ENCODE data around the gene MAP6.

The MAP6 gene

DNA sequence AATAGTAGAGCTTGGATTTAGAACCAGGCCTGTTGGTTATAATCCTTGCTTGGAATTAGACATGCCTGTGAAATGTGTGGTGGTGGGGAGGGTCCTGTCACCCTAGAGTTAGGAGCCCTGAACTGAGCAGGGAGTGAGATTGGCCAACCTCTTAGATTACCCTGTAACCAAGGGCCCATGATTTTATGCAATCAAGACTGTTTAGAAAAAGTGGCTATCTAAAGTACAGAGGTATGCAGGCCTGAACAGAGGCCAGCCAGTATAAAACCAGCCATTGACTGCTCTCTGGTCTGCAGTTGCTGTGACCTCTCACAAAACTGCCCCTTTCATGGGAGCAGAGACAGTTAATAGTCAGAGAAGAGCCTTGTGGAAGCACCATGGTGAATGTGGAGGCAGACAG, 70.6 kb downstream of the MAP6 start:
- H3K4me3 ChIP-seq (replicated peaks; ENCODE audit: low read depth, low read length): no peak overlapping the region
- no peak for DNase-seq (ENCODE audit: extremely low read depth, low read depth)
- TF ChIP-seq, protein P1, sequence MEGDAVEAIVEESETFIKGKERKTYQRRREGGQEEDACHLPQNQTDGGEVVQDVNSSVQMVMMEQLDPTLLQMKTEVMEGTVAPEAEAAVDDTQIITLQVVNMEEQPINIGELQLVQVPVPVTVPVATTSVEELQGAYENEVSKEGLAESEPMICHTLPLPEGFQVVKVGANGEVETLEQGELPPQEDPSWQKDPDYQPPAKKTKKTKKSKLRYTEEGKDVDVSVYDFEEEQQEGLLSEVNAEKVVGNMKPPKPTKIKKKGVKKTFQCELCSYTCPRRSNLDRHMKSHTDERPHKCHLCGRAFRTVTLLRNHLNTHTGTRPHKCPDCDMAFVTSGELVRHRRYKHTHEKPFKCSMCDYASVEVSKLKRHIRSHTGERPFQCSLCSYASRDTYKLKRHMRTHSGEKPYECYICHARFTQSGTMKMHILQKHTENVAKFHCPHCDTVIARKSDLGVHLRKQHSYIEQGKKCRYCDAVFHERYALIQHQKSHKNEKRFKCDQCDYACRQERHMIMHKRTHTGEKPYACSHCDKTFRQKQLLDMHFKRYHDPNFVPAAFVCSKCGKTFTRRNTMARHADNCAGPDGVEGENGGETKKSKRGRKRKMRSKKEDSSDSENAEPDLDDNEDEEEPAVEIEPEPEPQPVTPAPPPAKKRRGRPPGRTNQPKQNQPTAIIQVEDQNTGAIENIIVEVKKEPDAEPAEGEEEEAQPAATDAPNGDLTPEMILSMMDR (IDR thresholded peaks at IDR 0.05; ENCODE audit: low read depth, low read length, missing control alignments): no peak

DNA sequence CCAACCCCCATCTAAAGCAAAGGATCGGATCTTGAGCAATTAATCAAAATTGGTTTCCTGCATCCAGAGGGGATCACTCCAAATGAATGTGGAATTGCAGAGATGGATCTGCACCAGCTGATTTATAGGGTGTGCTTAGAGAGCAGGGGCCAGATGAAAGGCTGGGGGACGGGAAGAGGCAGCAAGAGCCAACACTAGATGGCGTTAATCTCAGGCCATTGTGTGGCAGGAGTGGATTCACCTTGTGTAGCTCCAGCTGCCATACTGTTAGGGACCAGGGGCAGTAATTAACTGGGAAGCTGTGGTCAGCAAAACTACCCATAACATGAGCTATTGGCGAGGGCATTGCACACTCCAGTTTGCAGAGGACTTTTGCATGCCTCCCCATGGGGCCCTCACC, 71.2 kb downstream of the MAP6 start:
- no peak for DNase-seq (ENCODE audit: extremely low read depth, low read depth)
- H3K4me3 ChIP-seq (replicated peaks; ENCODE audit: low read depth, low read length): no peak overlapping the region
- TF ChIP-seq, protein P1 (IDR thresholded peaks at IDR 0.05; ENCODE audit: low read depth, low read length, missing control alignments): peak; percentile 72

DNA sequence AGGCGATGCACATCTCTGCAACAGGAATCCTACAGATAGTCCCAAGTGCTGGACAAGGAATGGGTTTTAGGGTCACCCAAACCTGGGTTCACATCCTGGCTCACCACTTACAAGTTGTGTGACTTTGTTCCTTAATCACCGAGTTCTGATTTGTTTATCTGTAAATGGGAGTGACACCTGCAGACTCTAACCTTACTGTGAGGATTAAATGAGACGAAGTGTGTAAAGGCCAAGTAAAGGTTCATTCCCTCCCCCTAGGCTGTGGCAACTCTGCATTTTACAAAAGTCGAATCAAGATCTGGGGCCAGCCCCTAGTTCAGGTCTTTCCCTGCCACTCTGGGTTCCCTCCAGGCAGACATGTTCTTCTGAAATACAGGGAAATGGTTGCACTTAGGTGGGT, 71.9 kb downstream of the MAP6 start:
- DNase-seq (ENCODE audit: extremely low read depth, low read depth): no peak
- TF ChIP-seq, protein P1 (IDR thresholded peaks at IDR 0.05; ENCODE audit: low read depth, low read length, missing control alignments): no peak

DNA sequence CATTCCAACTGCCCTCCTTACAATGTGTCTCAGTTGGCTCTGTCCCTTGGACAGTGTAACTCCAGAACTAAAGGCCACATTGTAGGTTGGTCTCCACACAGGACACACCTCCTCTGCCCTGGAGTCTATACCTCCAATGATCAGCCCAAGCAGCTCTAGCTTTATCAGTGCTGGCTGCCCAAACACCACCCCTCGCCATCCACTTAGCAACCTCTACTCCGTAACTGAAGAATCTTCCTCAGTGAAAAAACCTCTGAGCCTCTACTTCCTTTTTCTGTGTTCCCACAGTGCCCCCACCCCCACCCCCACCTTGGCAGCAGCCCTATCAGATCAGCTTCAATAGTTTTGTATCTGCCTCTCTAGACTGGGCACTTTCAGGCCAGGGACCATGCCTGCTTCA, 73.4 kb downstream of the MAP6 start:
- no peak for DNase-seq (ENCODE audit: extremely low read depth, low read depth)
- no peak overlapping the region for H3K4me3 ChIP-seq (replicated peaks; ENCODE audit: low read depth, low read length)
- TF ChIP-seq, protein P1 (IDR thresholded peaks at IDR 0.05; ENCODE audit: low read depth, low read length, missing control alignments): no peak

More for the DNA sequence above, 71.9 kb downstream of the MAP6 start:
- no peak overlapping the region for H3K4me3 ChIP-seq (replicated peaks; ENCODE audit: low read depth, low read length)

DNA sequence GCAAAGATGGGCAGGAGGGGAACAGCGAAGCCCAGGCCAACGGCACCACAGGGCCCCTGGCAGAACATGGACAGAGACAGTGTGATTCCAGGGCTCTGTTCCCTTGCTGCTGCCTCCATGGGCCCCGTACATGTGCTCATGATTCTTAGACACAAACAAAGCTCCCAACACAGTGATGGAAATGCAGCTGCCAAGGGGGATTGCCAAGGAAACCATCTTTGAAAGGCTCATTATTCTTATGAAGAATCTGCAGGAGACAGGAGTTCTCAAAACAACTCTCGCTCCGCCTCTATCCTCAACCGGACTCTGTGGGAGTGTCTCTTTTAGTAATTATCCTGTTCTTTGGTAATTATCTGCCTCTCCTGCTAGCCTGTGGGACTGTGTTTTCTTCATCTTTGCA, 74.6 kb downstream of the MAP6 start:
- no peak for DNase-seq (ENCODE audit: extremely low read depth, low read depth)
- TF ChIP-seq, protein P1 (IDR thresholded peaks at IDR 0.05; ENCODE audit: low read depth, low read length, missing control alignments): no peak
- H3K4me3 ChIP-seq (replicated peaks; ENCODE audit: low read depth, low read length): no peak overlapping the region

DNA sequence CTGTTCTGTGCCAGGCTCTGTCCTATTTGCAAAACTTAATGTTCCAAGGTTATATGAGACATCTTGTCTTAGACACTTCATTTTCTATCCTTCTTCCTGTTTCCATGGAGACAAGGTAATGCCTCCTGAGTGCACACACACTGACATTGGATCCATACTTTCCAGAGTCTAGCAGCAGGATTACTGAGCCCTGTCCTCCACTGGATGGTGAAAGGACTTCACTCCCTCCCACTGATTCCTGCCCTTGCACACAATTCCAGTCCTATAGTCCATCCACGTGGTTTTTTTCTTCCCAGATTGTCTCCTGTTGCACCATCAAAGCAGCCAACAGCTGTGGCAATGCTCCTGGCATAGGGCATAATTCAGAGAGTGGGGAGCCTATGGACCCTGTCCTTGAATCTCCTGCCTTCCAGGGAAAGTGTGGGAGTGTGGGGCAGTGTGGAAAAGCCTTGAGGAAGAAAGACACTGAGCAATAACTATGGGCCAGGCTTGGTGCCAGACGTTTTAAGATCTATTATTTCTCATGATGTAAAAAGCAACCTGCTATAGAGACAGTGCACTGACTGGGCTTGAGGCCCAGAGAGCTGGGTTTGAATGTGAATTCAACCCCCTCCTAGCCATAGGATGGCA, 75.4 kb downstream of the MAP6 start:
- TF ChIP-seq, protein P1 (IDR thresholded peaks at IDR 0.05; ENCODE audit: low read depth, low read length, missing control alignments): no peak
- no peak overlapping the region for H3K4me3 ChIP-seq (replicated peaks; ENCODE audit: low read depth, low read length)
- no peak for DNase-seq (ENCODE audit: extremely low read depth, low read depth)

DNA sequence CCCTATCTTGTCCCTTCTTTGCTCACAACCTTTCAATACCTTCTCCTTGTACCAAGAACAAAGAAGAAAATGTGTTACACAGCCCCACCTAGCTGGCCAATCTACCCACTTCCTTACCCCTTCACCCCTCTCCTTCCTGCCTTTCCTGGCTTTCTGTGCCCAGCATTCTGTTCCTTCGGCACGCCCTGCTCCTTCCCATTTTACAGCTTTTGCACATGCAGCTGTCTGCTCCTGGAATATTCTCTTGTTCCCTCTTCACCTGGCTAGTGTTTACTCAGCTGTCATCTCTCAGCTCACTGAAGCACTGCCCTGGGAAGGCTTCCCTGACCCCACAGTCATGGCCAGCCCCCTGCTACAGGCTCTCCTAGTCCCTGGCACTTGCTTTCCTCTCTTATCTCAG, 76.1 kb downstream of the MAP6 start:
- H3K4me3 ChIP-seq (replicated peaks; ENCODE audit: low read depth, low read length): no peak overlapping the region
- TF ChIP-seq, protein P1 (IDR thresholded peaks at IDR 0.05; ENCODE audit: low read depth, low read length, missing control alignments): no peak
- DNase-seq (ENCODE audit: extremely low read depth, low read depth): no peak
